Raji (cell line): ENCODE data around the gene LMBRD2.

Experiments used
- POLR2A ChIP-seq: IDR thresholded peaks from 2 replicates; pipeline ENCODE4 v1.6.1; 2011; ENCODE audit warnings: low read depth, low read length, control low read depth; ENCODE audit not compliant: insufficient read depth

LMBRD2 gene

DNA sequence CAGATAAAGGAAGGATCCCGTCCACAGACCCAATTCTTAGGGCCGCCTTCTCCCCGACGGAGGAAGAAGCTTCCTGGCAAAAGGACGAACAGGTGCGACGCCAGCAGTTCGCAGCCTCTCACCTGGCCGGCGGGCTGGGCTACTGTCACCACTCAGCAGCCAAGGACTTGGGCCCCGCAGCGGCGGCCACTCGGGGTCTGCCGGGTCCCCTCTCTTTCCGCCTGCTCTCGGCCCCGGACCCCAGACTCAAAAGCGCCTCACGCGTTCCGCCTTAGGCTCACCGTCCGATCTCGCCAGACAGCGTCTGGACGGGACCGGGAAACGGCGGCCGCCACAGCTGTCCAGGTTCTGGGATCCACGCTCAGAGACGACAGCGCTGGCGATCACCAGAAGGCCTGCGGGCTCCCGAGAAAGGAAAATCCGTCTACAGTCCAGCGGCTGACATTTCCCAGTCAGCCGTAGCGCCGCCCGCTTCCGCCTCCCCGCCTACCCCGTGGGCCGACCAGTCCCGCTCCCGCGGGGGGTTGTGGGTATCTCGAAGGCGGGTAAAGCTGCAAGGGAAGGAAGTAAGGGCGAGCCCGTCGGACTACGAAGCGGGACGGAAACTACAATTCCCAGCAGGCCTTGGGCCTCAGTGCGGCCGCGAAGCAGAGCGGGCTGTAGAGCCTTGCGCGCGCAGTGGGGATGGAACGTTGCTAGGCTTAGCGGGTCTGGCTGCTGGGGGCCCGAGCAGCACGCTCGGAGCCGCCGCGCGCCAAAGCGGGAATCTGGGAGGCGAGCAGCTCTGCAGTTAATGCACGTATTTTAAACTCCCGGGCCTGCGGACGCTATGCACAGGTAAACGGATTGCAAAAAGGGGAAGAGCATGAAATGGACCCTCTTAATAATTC, at the start of gene LMBRD2, which contains the start of gene SKP2:
LMBRD2 (minus strand) TSS at position 454 of the 890 bp plus-strand sequence. CDS start 8,538 bp downstream, outside the sequence.
SKP2 (plus strand) TSS at position 678 of the 890 bp plus-strand sequence; CDS start at position 830, 152 bp downstream.
- TF ChIP-seq POLR2A = peak; percentile 93

DNA sequence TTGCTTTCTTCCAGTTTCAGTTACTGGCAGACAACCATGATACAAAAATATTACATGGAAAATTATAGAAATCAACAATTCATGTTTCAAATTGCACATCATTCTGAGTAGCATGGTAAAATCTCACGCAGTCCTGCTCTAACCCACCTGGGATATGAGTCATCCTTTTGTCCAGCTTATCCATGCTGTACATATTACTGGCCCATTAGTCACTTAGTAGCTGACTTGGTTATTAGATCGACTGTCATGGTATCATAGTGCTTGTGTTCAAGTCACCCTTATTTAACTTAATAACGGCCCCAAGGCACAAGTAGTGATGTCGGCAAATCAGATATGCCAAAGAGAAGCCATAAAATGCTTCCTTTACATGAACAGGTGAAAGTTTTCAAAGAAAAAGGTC, 48.8 kb upstream of the LMBRD2 start:
- no peak for TF ChIP-seq POLR2A

DNA sequence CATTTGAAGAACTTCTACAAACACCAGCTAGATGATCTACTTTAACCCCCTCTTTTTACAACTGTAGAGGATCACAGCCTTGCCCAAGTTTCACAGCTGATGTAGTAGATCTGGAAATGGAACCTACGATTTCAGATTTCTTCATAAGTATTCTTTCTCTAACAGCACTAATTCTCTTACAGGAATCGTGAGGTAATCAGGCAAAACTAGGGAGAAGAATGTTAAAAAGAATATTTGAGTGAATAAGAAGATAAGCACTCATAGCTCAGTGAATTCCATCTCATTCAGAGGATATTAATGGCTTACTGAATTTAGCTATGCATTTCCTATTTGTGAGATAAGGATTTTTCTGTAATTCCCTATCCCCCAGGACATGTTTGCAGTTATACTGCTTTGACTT, 47.9 kb upstream of the LMBRD2 start:
- TF ChIP-seq POLR2A = no peak

- no peak for TF ChIP-seq POLR2A
These were observed 46.6 kb upstream of the LMBRD2 start for GRCh38 chr5:36198281-36198680.

DNA sequence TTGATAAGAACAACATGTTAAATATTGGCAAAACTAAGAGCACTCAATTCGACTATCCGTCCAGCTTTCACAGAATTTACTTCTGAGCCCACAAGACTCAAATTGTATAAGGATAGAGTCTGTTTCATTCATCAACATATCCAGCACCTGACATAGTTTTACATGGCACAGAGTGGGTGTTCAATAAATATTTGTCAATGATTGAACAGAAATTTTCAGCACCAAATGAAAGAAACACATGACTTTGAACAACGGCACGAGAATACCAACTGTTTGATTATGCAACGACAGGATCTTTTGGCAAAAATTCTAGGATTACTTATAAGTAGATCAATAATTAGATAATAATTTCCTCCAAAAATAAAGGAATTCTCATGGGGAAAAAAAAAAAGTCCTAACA, 42.1 kb upstream of the LMBRD2 start:
- TF ChIP-seq POLR2A = no peak

GRCh38 chr5:36181774-36182173, 30.1 kb upstream of the LMBRD2 start:
- no peak for TF ChIP-seq POLR2A

DNA sequence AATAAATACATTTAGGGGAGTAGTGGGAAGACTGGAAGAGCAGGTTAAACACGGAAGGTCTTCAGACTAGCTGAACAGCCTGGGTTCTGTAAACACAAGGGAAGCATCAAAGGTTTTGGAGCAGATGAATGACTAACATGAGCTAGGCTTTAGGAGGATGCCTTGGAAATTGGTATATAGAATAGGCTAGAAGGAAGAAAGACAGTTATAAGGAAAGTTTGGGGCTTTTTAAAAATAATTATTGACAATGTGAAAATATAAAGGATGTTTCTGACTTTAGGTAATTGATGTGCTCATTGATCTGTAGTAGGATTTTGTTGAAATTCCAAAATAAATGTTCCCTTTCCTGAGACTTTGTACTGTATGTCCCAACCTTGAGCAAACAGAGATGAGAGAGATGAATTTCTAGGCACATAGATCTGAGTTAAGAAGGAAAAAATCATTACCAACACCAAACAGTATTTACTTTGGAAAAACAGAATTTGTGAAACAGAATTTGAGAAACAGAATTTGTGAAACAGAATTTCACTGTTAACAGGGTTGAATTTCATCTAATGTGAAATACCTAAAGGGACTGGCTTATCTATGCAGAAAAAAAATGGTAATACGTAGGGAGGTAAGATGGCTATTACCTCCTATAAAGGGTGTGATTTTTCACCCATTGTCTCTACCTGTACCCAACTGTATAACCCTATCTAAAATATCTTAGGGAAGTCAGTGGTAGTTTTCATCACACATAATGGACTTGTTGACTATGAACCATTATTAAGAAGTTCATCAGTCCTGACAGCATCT, 29.1 kb upstream of the LMBRD2 start:
- TF ChIP-seq POLR2A = no peak

DNA sequence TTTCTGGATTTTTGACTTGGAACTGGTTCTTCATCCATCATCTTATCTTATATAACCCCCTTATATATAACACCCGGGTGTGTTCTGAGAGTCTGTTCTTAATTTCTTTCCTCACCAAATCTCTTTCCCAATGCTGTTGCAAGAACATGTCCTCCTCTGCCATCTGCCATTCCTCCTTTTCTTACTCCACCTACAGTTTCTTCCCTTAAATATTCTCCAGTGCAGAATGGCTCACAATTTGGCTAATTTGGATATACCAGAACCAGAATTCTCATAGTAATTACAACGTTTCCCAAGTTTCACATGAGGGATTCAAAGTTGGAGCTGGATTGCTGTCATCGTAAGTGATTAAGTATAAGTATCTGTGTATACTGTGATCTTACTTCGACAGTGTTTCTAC, 28.3 kb upstream of the LMBRD2 start:
- TF ChIP-seq POLR2A = no peak

DNA sequence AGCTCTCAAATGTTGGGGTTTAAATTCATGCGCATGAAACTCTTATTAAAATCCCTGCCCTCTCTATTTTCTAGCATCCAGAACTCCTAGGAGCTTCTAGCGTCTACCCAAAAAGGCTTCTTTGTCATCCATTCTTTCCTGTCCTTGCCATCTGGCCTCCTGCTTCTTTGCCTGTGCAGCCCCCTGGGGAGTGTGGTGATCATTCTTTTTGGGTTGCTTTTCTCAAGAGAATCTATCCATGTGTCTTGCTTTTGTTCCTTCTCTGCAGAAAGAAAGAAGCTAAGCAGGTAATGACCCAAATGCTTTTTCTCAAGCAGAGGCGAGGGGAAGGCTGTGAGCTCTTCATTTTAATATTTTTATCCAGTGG, 26.8 kb upstream of the LMBRD2 start:
- TF ChIP-seq POLR2A = no peak

DNA sequence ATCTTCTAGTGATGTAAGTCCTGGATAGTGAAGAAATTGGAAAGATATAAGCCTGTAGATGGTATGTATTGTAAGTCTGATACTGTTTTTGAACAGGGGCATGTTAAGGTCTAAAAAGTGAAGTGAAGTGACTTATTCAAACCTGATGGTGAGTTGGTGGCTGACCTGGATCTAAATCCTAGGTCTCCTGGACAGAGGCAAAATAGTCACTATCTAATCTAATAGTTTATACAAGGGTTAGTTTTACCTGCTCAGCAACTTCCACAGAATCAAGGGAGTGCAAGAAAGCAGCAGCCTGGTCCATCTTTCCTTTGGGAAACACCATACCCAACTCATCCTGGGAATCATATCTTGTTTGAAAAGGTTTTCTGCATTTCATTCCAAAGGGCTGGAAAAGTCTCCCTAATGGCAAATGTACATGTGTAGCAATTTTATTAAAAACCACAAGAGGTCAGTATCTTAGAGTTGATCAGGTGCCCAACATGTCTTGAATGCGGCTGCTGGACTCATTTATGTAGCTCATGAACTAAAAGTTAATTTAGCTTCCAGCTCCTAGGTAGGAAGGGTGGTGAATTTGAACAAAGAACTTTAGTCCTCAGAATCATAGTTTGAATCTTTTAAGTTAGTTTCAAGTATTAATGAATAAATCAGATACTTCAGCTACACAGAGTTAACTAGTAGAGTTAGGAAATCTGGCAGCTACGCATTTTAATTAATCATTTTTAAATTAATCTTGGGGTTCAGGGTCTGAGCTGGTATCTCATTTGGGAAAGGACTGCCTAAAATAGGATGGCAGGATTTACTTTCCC, 26.2 kb upstream of the LMBRD2 start:
- TF ChIP-seq POLR2A = no peak

DNA sequence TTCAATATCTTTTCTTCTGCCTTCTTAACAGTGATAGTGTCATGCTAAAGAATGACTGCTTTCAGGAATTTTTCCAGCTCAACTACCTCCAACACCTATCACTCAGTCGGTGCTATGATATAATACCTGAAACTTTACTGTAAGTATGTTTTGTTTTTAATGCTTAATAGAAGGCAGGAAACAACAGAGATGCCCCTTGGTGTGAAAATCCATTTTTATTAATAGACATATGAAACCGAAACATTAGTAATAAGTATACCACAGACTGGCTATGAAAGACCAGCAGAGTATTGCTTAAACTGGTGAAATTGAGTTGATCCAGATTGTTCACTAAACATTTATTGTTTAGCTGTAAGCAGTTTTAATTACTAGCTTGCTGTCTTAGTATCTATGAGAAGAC, 25.5 kb upstream of the LMBRD2 start:
- TF ChIP-seq POLR2A = no peak

DNA sequence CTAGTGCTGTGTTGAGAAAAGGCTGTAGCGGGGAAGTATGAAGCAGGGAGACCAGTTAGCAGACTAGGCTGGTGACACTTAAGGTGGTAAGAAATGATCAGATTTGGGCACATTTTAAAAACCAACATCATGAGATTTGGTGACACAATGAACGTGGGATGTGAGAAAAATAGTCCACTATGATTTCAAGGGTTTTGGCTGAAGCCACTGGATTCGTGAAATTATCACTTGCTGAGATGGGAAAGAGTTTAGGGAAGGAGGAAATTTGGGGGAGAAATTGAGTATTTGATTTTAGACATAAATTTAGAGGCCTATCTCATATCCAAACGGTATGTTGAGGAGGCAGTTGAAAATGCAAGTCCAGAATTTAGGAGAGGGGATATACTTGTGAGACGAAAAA, 23.4 kb upstream of the LMBRD2 start:
- TF ChIP-seq POLR2A = no peak

- no peak for TF ChIP-seq POLR2A
These were observed 22.4 kb upstream of the LMBRD2 start for GRCh38 chr5:36174119-36174518.

DNA sequence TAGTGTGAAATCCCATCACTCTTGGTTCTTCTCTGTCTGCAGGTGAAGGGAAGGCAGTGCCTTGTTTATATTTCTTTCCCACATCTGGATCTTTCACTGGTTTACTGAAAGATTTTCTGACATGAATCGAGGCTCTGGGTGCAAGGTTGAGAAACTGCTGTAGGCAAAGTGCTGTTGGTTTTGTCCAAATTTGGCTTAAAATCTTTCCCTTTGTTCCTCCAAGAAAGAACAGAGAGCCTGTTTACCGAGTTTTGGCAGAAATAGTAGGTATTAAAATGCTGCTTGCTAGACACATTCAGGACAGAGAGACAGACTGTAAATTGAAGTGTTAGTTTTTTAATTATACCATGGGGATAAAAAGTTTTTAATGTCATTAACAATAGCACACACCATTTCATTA, 21.7 kb upstream of the LMBRD2 start:
- TF ChIP-seq POLR2A = no peak

GRCh38 chr5:36172599-36172998, 20.9 kb upstream of the LMBRD2 start:
- no peak for TF ChIP-seq POLR2A
